Endothelial cell of umbilical vein (primary cell): ENCODE results near the gene TCP11.

Source experiments
- CTCF ChIP-seq, 2 donors: IDR thresholded peaks; 1 replicate in 1 of 2; 2 replicates in 1 of 2; pipeline ENCODE4 v1.5.1; 2011; ENCODE audit warnings: low read length in 2 of 2, mild to moderate bottlenecking in 2 of 2, moderate library complexity in 2 of 2, control low read depth in 1 of 2, inconsistent platforms in 1 of 2, low read depth in 1 of 2; ENCODE audit not compliant: insufficient read depth in 1 of 2; ENCODE audit errors: extremely low read depth in 1 of 2
- EZH2 ChIP-seq: IDR thresholded peaks from 2 replicates; pipeline ENCODE4 v1.6.1; 2012; ENCODE audit warnings: borderline replicate concordance, low read depth, mild to moderate bottlenecking, moderate library complexity, low read length, inconsistent platforms; ENCODE audit not compliant: severe bottlenecking
- GATA2 ChIP-seq: IDR thresholded peaks from 2 replicates; pipeline ENCODE4 v1.7.0; 2011; ENCODE audit warnings: low read depth, mild to moderate bottlenecking, moderate library complexity, mixed read lengths, low read length; ENCODE audit not compliant: insufficient read length, insufficient read depth
- JUN ChIP-seq: IDR thresholded peaks from 2 replicates; pipeline ENCODE4 v1.6.1; 2011; ENCODE audit warnings: borderline replicate concordance, low read depth; ENCODE audit not compliant: insufficient read length, insufficient read depth
- POLR2AphosphoS5 ChIP-seq: IDR thresholded peaks from 2 replicates; pipeline ENCODE4 v1.6.1; 2012; ENCODE audit warnings: low read depth, mild to moderate bottlenecking, control low read depth, low read length, moderate library complexity; ENCODE audit not compliant: insufficient read depth

DNA sequence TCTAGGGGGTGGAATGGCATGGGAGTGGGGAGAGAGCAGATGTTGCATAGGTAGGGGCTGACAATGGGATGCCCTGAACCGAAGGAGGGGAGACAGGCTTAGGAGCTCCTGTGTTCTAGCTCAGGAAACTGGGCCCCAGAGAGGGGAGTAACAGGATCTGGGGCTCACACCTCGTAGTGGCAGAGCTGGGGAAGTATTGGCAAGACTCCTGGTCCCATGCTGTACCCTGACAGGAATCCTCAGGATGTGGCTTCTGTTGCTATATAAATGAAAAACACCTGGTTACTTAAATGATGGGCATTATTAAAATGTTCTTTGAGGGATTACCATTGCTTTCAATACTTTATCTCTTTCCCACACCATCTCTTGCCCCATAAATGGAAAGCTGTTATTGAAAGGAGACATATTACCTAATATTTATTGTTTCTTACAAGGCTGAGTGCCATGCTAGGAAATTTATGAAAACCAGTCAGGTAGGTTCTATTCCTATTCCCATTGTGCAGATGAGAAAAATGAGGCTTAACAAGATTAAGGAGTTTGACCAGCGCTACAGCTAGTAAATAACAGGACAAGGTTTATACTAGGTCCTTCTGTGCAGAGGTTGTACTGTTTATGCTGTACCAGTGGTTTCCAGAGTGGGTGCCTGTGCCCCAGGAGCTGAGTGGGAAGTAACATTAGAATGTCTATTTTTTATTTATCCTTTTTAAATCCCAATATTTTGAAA lies 35.3 kb upstream of the TCP11 start:
- TF ChIP-seq GATA2 (no peak), CTCF (IDR thresholded peaks at IDR 0.05; ENCODE audit: extremely low read depth in 1 of 2, insufficient read depth in 1 of 2, low read depth in 1 of 2, low read length in 2 of 2) (no peak), JUN (no peak), EZH2 (no peak), POLR2AphosphoS5 (no peak)
